Parathyroid adenoma (tissue), 2 donors: ENCODE results near the gene PDCD1LG2.
"Not testable (repeated sequence)": the region's sequence is repeated elsewhere in the genome, so short reads cannot be mapped to it uniquely, and the experiment has no call there.

Source experiments
- H2AFZ ChIP-seq: fragments of 300-600 bp; sonication (generic); one replicate; pipeline ENCODE4 v1.7.0; 2017; ENCODE audit warnings: antibody characterized with exemption, mild to moderate bottlenecking
- H3K27ac ChIP-seq: fragments of 300-600 bp; sonication (generic); one replicate; pipeline ENCODE4 v1.7.0; 2017
- H3K27me3 ChIP-seq: fragments of 300-600 bp; sonication (generic); one replicate; pipeline ENCODE4 v1.7.0; 2017; ENCODE audit warnings: low read length; ENCODE audit not compliant: control insufficient read depth, insufficient read depth
- H3K36me3 ChIP-seq: fragments of 300-600 bp; sonication (generic); one replicate; pipeline ENCODE4 v1.7.0; 2017; ENCODE audit warnings: low read length; ENCODE audit not compliant: control insufficient read depth, insufficient read depth
- H3K4me1 ChIP-seq: fragments of 300-600 bp; sonication (generic); one replicate; pipeline ENCODE4 v1.7.0; 2017; ENCODE audit warnings: control low read depth
- H3K4me2 ChIP-seq: fragments of 300-600 bp; sonication (generic); one replicate; pipeline ENCODE4 v1.7.0; 2017; ENCODE audit warnings: low read length
- H3K4me3 ChIP-seq: fragments of 300-600 bp; sonication (generic); one replicate; pipeline ENCODE4 v1.7.0; 2017; ENCODE audit warnings: low read depth, low read length
- H3K79me2 ChIP-seq: fragments of 300-600 bp; sonication (generic); one replicate; pipeline ENCODE4 v1.7.0; 2017; ENCODE audit warnings: control low read depth
- H3K9ac ChIP-seq: fragments of 300-600 bp; sonication (generic); one replicate; pipeline ENCODE4 v1.7.0; 2017; ENCODE audit warnings: mild to moderate bottlenecking
- H3K9me3 ChIP-seq: fragments of 300-600 bp; sonication (generic); one replicate; pipeline ENCODE4 v1.7.0; 2017; ENCODE audit warnings: low read length; ENCODE audit not compliant: control insufficient read depth
- CTCF ChIP-seq: fragments of 300-600 bp; sonication (generic); IDR thresholded peaks from one replicate; pipeline ENCODE4 v1.7.0; 2017; ENCODE audit warnings: antibody characterized with exemption, mild to moderate bottlenecking
- donor health status: primary hyperparathyroidism.

Gene PDCD1LG2

GRCh38 chr9:5470122-5470521 lies 40.2 kb upstream of the PDCD1LG2 start:
- no peak for TF ChIP-seq CTCF
- Histone ChIP-seq H3K4me3 (no peak overlapping the region), H2AFZ (no peak overlapping the region)

GRCh38 chr9:5470816-5471215 lies 39.5 kb upstream of the PDCD1LG2 start:
- no peaks in the 10 kb centered on the region for H3K27me3 ChIP-seq
- no peaks in the 10 kb centered on the region for H3K9me3 ChIP-seq
- H3K79me2 ChIP-seq = no peaks in the 10 kb centered on the region
- no peak overlapping the region for H3K27ac ChIP-seq
- no peak overlapping the region for H3K4me3 ChIP-seq
- no peaks in the 10 kb centered on the region for H3K4me1 ChIP-seq
- no peak for TF ChIP-seq CTCF
- H3K9ac ChIP-seq = no peak overlapping the region
- no peak overlapping the region for H3K4me2 ChIP-seq
- no peak overlapping the region for H2AFZ ChIP-seq
- no peaks in the 10 kb centered on the region for H3K36me3 ChIP-seq

More at GRCh38 chr9:5470122-5470521, 40.2 kb upstream of the PDCD1LG2 start:
- Histone ChIP-seq H3K9me3 (no peaks in the 10 kb centered on the region), H3K4me1 (no peaks in the 10 kb centered on the region), H3K9ac (no peak overlapping the region), H3K27me3 (no peaks in the 10 kb centered on the region), H3K27ac (no peak overlapping the region), H3K36me3 (no peaks in the 10 kb centered on the region), H3K79me2 (no peaks in the 10 kb centered on the region), H3K4me2 (no peak overlapping the region)

GRCh38 chr9:5475611-5476010 lies 34.7 kb upstream of the PDCD1LG2 start:
- H3K4me1 ChIP-seq = not testable (repeated sequence)

GRCh38 chr9:5478206-5478605 lies 32.1 kb upstream of the PDCD1LG2 start:
- Histone ChIP-seq H3K9me3 (no peaks in the 10 kb centered on the region), H3K9ac (no peak overlapping the region), H3K4me3 (no peak overlapping the region), H3K36me3 (no peaks in the 10 kb centered on the region), H2AFZ (no peak overlapping the region), H3K4me2 (no peak overlapping the region), H3K27ac (no peak overlapping the region), H3K27me3 (no peaks in the 10 kb centered on the region), H3K79me2 (no peaks in the 10 kb centered on the region), H3K4me1 (no peaks in the 10 kb centered on the region)
- TF ChIP-seq CTCF = no peak

More at GRCh38 chr9:5475611-5476010, 34.7 kb upstream of the PDCD1LG2 start:
- H3K4me2 ChIP-seq, H3K27ac ChIP-seq, H3K27me3 ChIP-seq, H3K4me3 ChIP-seq, H3K79me2 ChIP-seq, H3K9ac ChIP-seq, H3K9me3 ChIP-seq, H2AFZ ChIP-seq, H3K36me3 ChIP-seq: not testable (repeated sequence)

GRCh38 chr9:5479994-5480694 lies 30.2 kb upstream of the PDCD1LG2 start:
- H3K9me3 ChIP-seq = no peaks in the 10 kb centered on the region
- H3K9ac ChIP-seq = no peak overlapping the region
- no peaks in the 10 kb centered on the region for H3K4me1 ChIP-seq
- H3K79me2 ChIP-seq = no peaks in the 10 kb centered on the region
- H2AFZ ChIP-seq = no peak overlapping the region
- no peak overlapping the region for H3K4me2 ChIP-seq
- no peak overlapping the region for H3K4me3 ChIP-seq
- no peaks in the 10 kb centered on the region for H3K36me3 ChIP-seq
- no peak for TF ChIP-seq CTCF
- no peaks in the 10 kb centered on the region for H3K27me3 ChIP-seq
- H3K27ac ChIP-seq = no peak overlapping the region
